Measurements from ENCODE around the gene TRAF1. TPM values are rescaled to one million over a fixed set of nuclear protein-coding genes. Genes with fewer than 3 reads are reported as not detected.

Gene TRAF1
- total and polyA plus RNA-seq, 2 of the 13 experiments (the other 11 are each of a cell fraction or from before 2014, with no cell fraction given) = 0.44 to 1.0 TPM

GRCh38 chr9:120929229-120929791 lies 2.7 kb upstream of the TRAF1 start (continued):
- TF ChIP-seq ZNF512B (CRISPR knock-in tag; IDR thresholded peaks at IDR 0.05; ENCODE audit: borderline replicate concordance) (no peak), LCORL (IDR thresholded peaks at IDR 0.05) (no peak), LCORL (CRISPR knock-in tag; IDR thresholded peaks at IDR 0.05) (no peak), ZNF136 (CRISPR knock-in tag; IDR thresholded peaks at IDR 0.05; ENCODE audit: low read depth) (peak; percentile 47; the same call in 1 of the 2 replicates), ZNF724P (CRISPR knock-in tag; IDR thresholded peaks at IDR 0.05; ENCODE audit: borderline replicate concordance) (no peak), KDM6A (CRISPR knock-in tag; IDR thresholded peaks at IDR 0.05; ENCODE audit: low read depth) (no peak), TAF1 (CRISPR knock-in tag; IDR thresholded peaks at IDR 0.05) (no peak), PREB (CRISPR knock-in tag; IDR thresholded peaks at IDR 0.05) (no peak), MAZ (IDR thresholded peaks at IDR 0.05; ENCODE audit: borderline replicate concordance, low read depth, low read length) (no peak), MAZ (CRISPR knock-in tag; IDR thresholded peaks at IDR 0.05; ENCODE audit: low read depth) (peak; percentile 12; the same call in 1 of the 2 replicates), ZNF629 (CRISPR knock-in tag; conservative IDR thresholded peaks at IDR 0.05) (no peak), KAT7 (CRISPR knock-in tag; IDR thresholded peaks at IDR 0.05; ENCODE audit: borderline replicate concordance) (0 out of 2 replicates have a peak, but pooled peaks have one; percentile 7), HCFC1 (IDR thresholded peaks at IDR 0.05; ENCODE audit: low read depth, low read length) (no peak), ZFP36 (IDR thresholded peaks at IDR 0.05; ENCODE audit: borderline replicate concordance, low read depth, low read length, partially characterized antibody) (no peak), MLX (CRISPR knock-in tag; IDR thresholded peaks at IDR 0.05) (no peak), ZSCAN30 (CRISPR knock-in tag; IDR thresholded peaks at IDR 0.05) (0 out of 2 replicates have a peak, but pooled peaks have one; percentile 7), IKZF1 (IDR thresholded peaks at IDR 0.05) (no peak), HMG20A (CRISPR knock-in tag; IDR thresholded peaks at IDR 0.05; ENCODE audit: borderline replicate concordance) (no peak)
- TF ChIP-seq, protein P1, sequence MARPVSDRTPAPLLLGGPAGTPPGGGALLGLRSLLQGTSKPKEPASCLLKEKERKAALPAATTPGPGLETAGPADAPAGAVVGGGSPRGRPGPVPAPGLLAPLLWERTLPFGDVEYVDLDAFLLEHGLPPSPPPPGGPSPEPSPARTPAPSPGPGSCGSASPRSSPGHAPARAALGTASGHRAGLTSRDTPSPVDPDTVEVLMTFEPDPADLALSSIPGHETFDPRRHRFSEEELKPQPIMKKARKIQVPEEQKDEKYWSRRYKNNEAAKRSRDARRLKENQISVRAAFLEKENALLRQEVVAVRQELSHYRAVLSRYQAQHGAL (CRISPR knock-in tag; IDR thresholded peaks at IDR 0.05; ENCODE audit: not compliant biosample characterization) = no peak
- TF ChIP-seq, protein P2, sequence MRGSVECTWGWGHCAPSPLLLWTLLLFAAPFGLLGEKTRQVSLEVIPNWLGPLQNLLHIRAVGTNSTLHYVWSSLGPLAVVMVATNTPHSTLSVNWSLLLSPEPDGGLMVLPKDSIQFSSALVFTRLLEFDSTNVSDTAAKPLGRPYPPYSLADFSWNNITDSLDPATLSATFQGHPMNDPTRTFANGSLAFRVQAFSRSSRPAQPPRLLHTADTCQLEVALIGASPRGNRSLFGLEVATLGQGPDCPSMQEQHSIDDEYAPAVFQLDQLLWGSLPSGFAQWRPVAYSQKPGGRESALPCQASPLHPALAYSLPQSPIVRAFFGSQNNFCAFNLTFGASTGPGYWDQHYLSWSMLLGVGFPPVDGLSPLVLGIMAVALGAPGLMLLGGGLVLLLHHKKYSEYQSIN (CRISPR knock-in tag; IDR thresholded peaks at IDR 0.05; ENCODE audit: borderline replicate concordance) = no peak
- TF ChIP-seq, protein P3, sequence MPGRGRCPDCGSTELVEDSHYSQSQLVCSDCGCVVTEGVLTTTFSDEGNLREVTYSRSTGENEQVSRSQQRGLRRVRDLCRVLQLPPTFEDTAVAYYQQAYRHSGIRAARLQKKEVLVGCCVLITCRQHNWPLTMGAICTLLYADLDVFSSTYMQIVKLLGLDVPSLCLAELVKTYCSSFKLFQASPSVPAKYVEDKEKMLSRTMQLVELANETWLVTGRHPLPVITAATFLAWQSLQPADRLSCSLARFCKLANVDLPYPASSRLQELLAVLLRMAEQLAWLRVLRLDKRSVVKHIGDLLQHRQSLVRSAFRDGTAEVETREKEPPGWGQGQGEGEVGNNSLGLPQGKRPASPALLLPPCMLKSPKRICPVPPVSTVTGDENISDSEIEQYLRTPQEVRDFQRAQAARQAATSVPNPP (CRISPR knock-in tag; IDR thresholded peaks at IDR 0.05) = no peak
- TF ChIP-seq, protein P4, sequence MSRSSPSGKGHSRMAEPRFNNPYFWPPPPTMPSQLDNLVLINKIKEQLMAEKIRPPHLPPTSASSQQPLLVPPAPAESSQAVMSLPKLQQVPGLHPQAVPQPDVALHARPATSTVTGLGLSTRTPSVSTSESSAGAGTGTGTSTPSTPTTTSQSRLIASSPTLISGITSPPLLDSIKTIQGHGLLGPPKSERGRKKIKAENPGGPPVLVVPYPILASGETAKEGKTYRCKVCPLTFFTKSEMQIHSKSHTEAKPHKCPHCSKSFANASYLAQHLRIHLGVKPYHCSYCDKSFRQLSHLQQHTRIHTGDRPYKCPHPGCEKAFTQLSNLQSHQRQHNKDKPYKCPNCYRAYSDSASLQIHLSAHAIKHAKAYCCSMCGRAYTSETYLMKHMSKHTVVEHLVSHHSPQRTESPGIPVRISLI (CRISPR knock-in tag; IDR thresholded peaks at IDR 0.05; ENCODE audit: borderline replicate concordance) = 0 out of 2 replicates have a peak, but pooled peaks have one; percentile 4

Data from HepG2 (cell line).